Parathyroid adenoma (tissue), 2 donors: ENCODE results near the gene DOCK6.

Experiments
- H2AFZ ChIP-seq: fragments of 300-600 bp; sonication (generic); one replicate; pipeline ENCODE4 v1.7.0; 2017; ENCODE audit warnings: antibody characterized with exemption, mild to moderate bottlenecking
- H3K27ac ChIP-seq: fragments of 300-600 bp; sonication (generic); one replicate; pipeline ENCODE4 v1.7.0; 2017
- H3K27me3 ChIP-seq: fragments of 300-600 bp; sonication (generic); one replicate; pipeline ENCODE4 v1.7.0; 2017; ENCODE audit warnings: low read length; ENCODE audit not compliant: control insufficient read depth, insufficient read depth
- H3K36me3 ChIP-seq: fragments of 300-600 bp; sonication (generic); one replicate; pipeline ENCODE4 v1.7.0; 2017; ENCODE audit warnings: low read length; ENCODE audit not compliant: control insufficient read depth, insufficient read depth
- H3K4me1 ChIP-seq: fragments of 300-600 bp; sonication (generic); one replicate; pipeline ENCODE4 v1.7.0; 2017; ENCODE audit warnings: control low read depth
- H3K4me2 ChIP-seq: fragments of 300-600 bp; sonication (generic); one replicate; pipeline ENCODE4 v1.7.0; 2017; ENCODE audit warnings: low read length
- H3K4me3 ChIP-seq: fragments of 300-600 bp; sonication (generic); one replicate; pipeline ENCODE4 v1.7.0; 2017; ENCODE audit warnings: low read depth, low read length
- H3K79me2 ChIP-seq: fragments of 300-600 bp; sonication (generic); one replicate; pipeline ENCODE4 v1.7.0; 2017; ENCODE audit warnings: control low read depth
- H3K9ac ChIP-seq: fragments of 300-600 bp; sonication (generic); one replicate; pipeline ENCODE4 v1.7.0; 2017; ENCODE audit warnings: mild to moderate bottlenecking
- H3K9me3 ChIP-seq: fragments of 300-600 bp; sonication (generic); one replicate; pipeline ENCODE4 v1.7.0; 2017; ENCODE audit warnings: low read length; ENCODE audit not compliant: control insufficient read depth
- CTCF ChIP-seq: fragments of 300-600 bp; sonication (generic); IDR thresholded peaks from one replicate; pipeline ENCODE4 v1.7.0; 2017; ENCODE audit warnings: antibody characterized with exemption, mild to moderate bottlenecking
- donor health status: primary hyperparathyroidism.

Gene DOCK6

GRCh38 chr19:11198175-11198534 lies 64.2 kb downstream of the DOCK6 start:
- Histone ChIP-seq H3K4me1 (peaks cover 3% of the 10 kb centered on the region), H3K36me3 (no peaks in the 10 kb centered on the region), H3K79me2 (no peaks in the 10 kb centered on the region), H3K4me2 (peak overlapping the region; percentile 56), H3K27ac (peak overlapping the region; percentile 81), H3K9ac (no peak overlapping the region), H3K4me3 (peak overlapping the region; percentile 80), H2AFZ (peak overlapping the region; percentile 84), H3K9me3 (no peaks in the 10 kb centered on the region), H3K27me3 (no peaks in the 10 kb centered on the region)
- no peak for TF ChIP-seq CTCF

- H3K27me3 ChIP-seq: no peaks in the 10 kb centered on the region
- peaks cover 3% of the 10 kb centered on the region for H3K4me1 ChIP-seq
- H3K36me3 ChIP-seq: no peaks in the 10 kb centered on the region
- H3K27ac ChIP-seq: peak within 1 kb of the TSS; percentile 81
- H3K4me2 ChIP-seq: peak within 1 kb of the TSS; percentile 91
- no peak within 1 kb of the TSS for H3K9ac ChIP-seq
- H3K4me3 ChIP-seq: peak within 1 kb of the TSS; percentile 80
- TF ChIP-seq CTCF: no peak
- H3K9me3 ChIP-seq: no peaks in the 10 kb centered on the region
- H2AFZ ChIP-seq: peak within 1 kb of the TSS; percentile 84
- no peaks in the 10 kb centered on the region for H3K79me2 ChIP-seq
Measured at GRCh38 chr19:11197291-11198174, 64.8 kb downstream of the DOCK6 start, which contains the start of gene KANK2. KANK2 (minus strand) TSS chr19:11197545; CDS start chr19:11194511, 3,034 bp downstream.

GRCh38 chr19:11196406-11197287 lies 65.7 kb downstream of the DOCK6 start:
- H3K9me3 ChIP-seq: no peaks in the 10 kb centered on the region
- H3K27ac ChIP-seq: peak overlapping the region; percentile 1
- H3K27me3 ChIP-seq: no peaks in the 10 kb centered on the region
- peaks cover 3% of the 10 kb centered on the region for H3K4me1 ChIP-seq
- no peak overlapping the region for H3K9ac ChIP-seq
- no peaks in the 10 kb centered on the region for H3K79me2 ChIP-seq
- H3K4me3 ChIP-seq: peak overlapping the region; percentile 80
- no peak for TF ChIP-seq CTCF
- no peaks in the 10 kb centered on the region for H3K36me3 ChIP-seq
- peak overlapping the region; percentile 84 for H2AFZ ChIP-seq
- peak overlapping the region; percentile 91 for H3K4me2 ChIP-seq

GRCh38 chr19:11195681-11196080 lies 66.6 kb downstream of the DOCK6 start:
- no peak for TF ChIP-seq CTCF
- no peak overlapping the region for H3K4me3 ChIP-seq
- H3K9ac ChIP-seq: no peak overlapping the region
- H3K27me3 ChIP-seq: no peaks in the 10 kb centered on the region
- no peaks in the 10 kb centered on the region for H3K9me3 ChIP-seq
- no peaks in the 10 kb centered on the region for H3K36me3 ChIP-seq
- peaks cover 3% of the 10 kb centered on the region for H3K4me1 ChIP-seq
- H2AFZ ChIP-seq: no peak overlapping the region
- H3K79me2 ChIP-seq: no peaks in the 10 kb centered on the region
- H3K27ac ChIP-seq: no peak overlapping the region
- H3K4me2 ChIP-seq: no peak overlapping the region
